Hepatocyte (in vitro differentiated cells): ENCODE data around the gene BMP6.

Experiments
- CTCF ChIP-seq: fragments of 200-600 bp; sonication (generic); IDR thresholded peaks from 2 replicates; pipeline ENCODE4 v1.5.1; 2016; ENCODE audit warnings: antibody characterized with exemption, mild to moderate bottlenecking; ENCODE audit not compliant: poor library complexity
- EZH2 ChIP-seq: fragments of 200-600 bp; sonication (generic); IDR thresholded peaks from 2 replicates; pipeline ENCODE4 v1.6.1; 2016; ENCODE audit warnings: antibody characterized with exemption, mild to moderate bottlenecking, borderline replicate concordance

DNA sequence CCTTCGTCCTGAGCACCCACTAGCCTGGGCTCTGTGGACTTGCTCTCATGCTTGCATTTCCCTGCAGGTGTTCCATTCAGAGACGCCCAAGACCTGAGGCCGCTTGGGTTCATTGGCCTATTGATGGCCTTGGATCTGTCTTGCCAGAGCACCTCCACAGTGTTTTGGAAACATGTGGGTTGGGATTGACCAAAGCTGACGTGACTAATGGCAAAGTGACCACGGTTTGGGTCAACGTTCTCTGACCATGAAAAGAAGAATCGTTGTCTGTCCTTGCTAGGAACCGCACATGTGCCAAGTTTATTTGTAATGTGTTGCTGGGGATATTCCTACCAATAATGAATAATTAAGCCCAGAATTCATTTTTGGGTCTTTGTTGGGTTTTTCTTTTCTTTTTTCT lies 29.8 kb upstream of the BMP6 start:
- TF ChIP-seq CTCF (no peak), EZH2 (no peak)
